Ovary (tissue), 9 donors: ENCODE results near the gene PIWIL1. TPM values are rescaled to one million over a fixed set of nuclear protein-coding genes. Genes with fewer than 3 reads are reported as not detected.

Experiments
- DNase-seq, 5 donors: peaks; one replicate each; pipeline ENCODE4 v3.0.0-alpha.2; 2019 to 2020
- H3K27ac ChIP-seq, 2 donors: fragments of 200-600 bp; one replicate each; pipeline versions ENCODE4 v1.5.1 to v1.8.0; 2019 to 2022
- H3K27me3 ChIP-seq: fragments of 200-600 bp; one replicate; pipeline ENCODE4 v1.8.0; 2022
- H3K36me3 ChIP-seq: fragments of 200-600 bp; sonication (generic); one replicate; pipeline ENCODE4 v1.5.1; 2019
- H3K4me1 ChIP-seq: one replicate; pipeline ENCODE4 v1.8.1; 2013; ENCODE audit warnings: mild to moderate bottlenecking, moderate library complexity; ENCODE audit not compliant: insufficient read depth
- H3K4me3 ChIP-seq: fragments of 200-600 bp; sonication (generic); one replicate; pipeline ENCODE4 v1.5.1; 2017
- H3K9me3 ChIP-seq, 2 donors: fragments of 200-600 bp in 1 of 2; sonication (generic) in 1 of 2; one replicate each; pipeline versions ENCODE4 v1.5.1 to v1.8.1; 2013 to 2019; ENCODE audit warnings: mild to moderate bottlenecking in 1 of 2, moderate library complexity in 1 of 2
- CTCF ChIP-seq, 3 donors: fragments of 450-650 bp in 2 of 3; fragments of 200-600 bp in 1 of 3; IDR thresholded peaks; one replicate each; pipeline versions ENCODE4 v1.5.1 to v1.8.0; 2016 to 2022; ENCODE audit warnings: antibody characterized with exemption in 3 of 3, mild to moderate bottlenecking in 1 of 3
- EP300 ChIP-seq: sonication (generic); formaldehyde crosslinking; IDR thresholded peaks from one replicate; pipeline ENCODE4 v1.6.1; 2017; ENCODE audit warnings: antibody characterized with exemption
- POLR2A ChIP-seq: fragments of 450-650 bp; IDR thresholded peaks from one replicate; pipeline ENCODE4 v1.6.1; 2017; ENCODE audit warnings: antibody characterized with exemption, mild to moderate bottlenecking, moderate library complexity
- WGBS, 3 donors: extraction: QIAGEN DNeasy Blood & Tissue Kit in 1 of 3; methylation state at CpG; one replicate each; pipeline versions ENCODE4 v1.1.5 to v1.1.7; 2013 to 2017; 5-methylcytosine and 5-hydroxymethylcytosine counted together
- intact Hi-C, 4 donors: fragments of 100-400 bp; cut with DNase I; formaldehyde crosslinking; loops; one replicate each; pipeline versions ENCODE4 v1.11.0 to v1.15.1; 2022 to 2023
- polyA plus RNA-seq, 2 donors: library from polyadenylated mRNA; stranded (reverse); fragments of 200-250 nt in 1 of 2; fragments of 350-450 nt in 1 of 2; fragmentation: Illumina TruSeq in 1 of 2; extraction: RNeasy Lipid Tissue Mini Kit (QIAGEN cat#74804) in 1 of 2; gene quantifications; one replicate each; pipeline ENCODE4 v1.2.3, GENCODE V29; 2013 to 2014
- total RNA-seq, 7 donors: library from RNA; depleted of rRNA in 2 of 7; stranded (reverse); fragments of >200 nt in 2 of 7; fragmentation: NEBNext Ultra II Directional in 3 of 7; extraction: Animal tissue kit (Norgen Biotek cat#: 25700) in 3 of 7; gene quantifications; one replicate each; pipeline versions ENCODE4 v1.1.0 to v1.2.4, GENCODE V29; 2016 to 2023
- donor health status: DM: no; HTN: no; CAD: no; lungs with moderate emphysema.
- donor health status: DM: no; HTN: no; CAD: no.
- donor health status: Bipolar disorder and iron deficiency.
- donor health status: DM: yes; HTN: yes; CAD: no.
- donor health status: DM: no; HTN: no; CAD: no.
- donor health status: DM: yes; HTN: yes; CAD: no.

PIWIL1 gene
- total and polyA plus RNA-seq, 9 donors: 0.12 to 1.3 (median 0.33) TPM; not detected in 5

- no peak overlapping the region for H3K4me3 ChIP-seq
- 78 to 87% (median 82%) methylated on average over 3 of the region's 3 CpGs for WGBS, 3 donors
- no peak for TF ChIP-seq EP300
- TF ChIP-seq CTCF (IDR thresholded peaks at IDR 0.05): no peak
- H3K4me1 ChIP-seq: no peaks in the 10 kb centered on the region
- H3K9me3 ChIP-seq: no peaks in the 10 kb centered on the region
- DNase-seq: no peak
- no peak overlapping the region for H3K27ac ChIP-seq
- intact Hi-C loops: no loop called here
- no peaks in the 10 kb centered on the region for H3K27me3 ChIP-seq
- no peaks in the 10 kb centered on the region for H3K36me3 ChIP-seq
Observed at GRCh38 chr12:130316251-130316650, 21.4 kb upstream of the PIWIL1 start.

- H3K4me1 ChIP-seq: no peaks in the 10 kb centered on the region
- intact Hi-C loops: no loop called here
- no peaks in the 10 kb centered on the region for H3K27me3 ChIP-seq
- H3K9me3 ChIP-seq: no peaks in the 10 kb centered on the region
- H3K27ac ChIP-seq: no peak overlapping the region
- H3K36me3 ChIP-seq: no peaks in the 10 kb centered on the region
- DNase-seq: no peak
- no peak for TF ChIP-seq EP300
- TF ChIP-seq POLR2A: no peak
- TF ChIP-seq CTCF (IDR thresholded peaks at IDR 0.05): no peak
- H3K4me3 ChIP-seq: no peak overlapping the region
- WGBS, 3 donors: 7 to 18% (median 17%) methylated on average over 2 of the region's 2 CpGs
Observed at GRCh38 chr12:130320536-130320935, 17.2 kb upstream of the PIWIL1 start.

- WGBS, 3 donors: 81 to 86% (median 83%) methylated on average over 3 of the region's 3 CpGs
- Histone ChIP-seq H3K4me1 (no peaks in the 10 kb centered on the region), H3K4me3 (no peak overlapping the region), H3K9me3 (no peaks in the 10 kb centered on the region), H3K27ac (no peak overlapping the region), H3K36me3 (no peaks in the 10 kb centered on the region), H3K27me3 (no peaks in the 10 kb centered on the region)
- intact Hi-C loops: no loop called here
- DNase-seq: no peak
- no peak for TF ChIP-seq POLR2A
- no peak for TF ChIP-seq EP300
Observed at GRCh38 chr12:130322263-130322662, 15.4 kb upstream of the PIWIL1 start.

- no peak overlapping the region for H3K4me3 ChIP-seq
- H3K9me3 ChIP-seq: no peaks in the 10 kb centered on the region
- H3K36me3 ChIP-seq: no peaks in the 10 kb centered on the region
- intact Hi-C loops: loop anchor here in 3 of 4 donors (5.0 to 10.0 kb wide), 3 partner anchors 283 to 414 kb away; no protein-coding TSS in a partner anchor
- H3K4me1 ChIP-seq: no peaks in the 10 kb centered on the region
- WGBS, 3 donors: 77 to 86% (median 83%) methylated on average over 9 of the region's 9 CpGs
- DNase-seq: no peak
- TF ChIP-seq EP300 (no peak), POLR2A (no peak), CTCF (IDR thresholded peaks at IDR 0.05) (no peak)
- no peak overlapping the region for H3K27ac ChIP-seq
- H3K27me3 ChIP-seq: no peaks in the 10 kb centered on the region
Observed at GRCh38 chr12:130330685-130331084, 7.0 kb upstream of the PIWIL1 start.

GRCh38 chr12:130331146-130331545 is 6.5 kb upstream of the PIWIL1 start:
- 71 to 74% (median 73%) methylated on average over 14 of the region's 14 CpGs for WGBS, 3 donors
- intact Hi-C loops: loop anchor here in 3 of 4 donors (5.0 to 10.0 kb wide), 3 partner anchors 284 to 414 kb away; no protein-coding TSS in a partner anchor
- no peak overlapping the region for H3K4me3 ChIP-seq
- no peak for DNase-seq
- H3K27me3 ChIP-seq: no peaks in the 10 kb centered on the region
- no peaks in the 10 kb centered on the region for H3K9me3 ChIP-seq
- TF ChIP-seq CTCF (IDR thresholded peaks at IDR 0.05): no peak
- no peak for TF ChIP-seq POLR2A
- TF ChIP-seq EP300: no peak
- H3K36me3 ChIP-seq: no peaks in the 10 kb centered on the region
- no peak overlapping the region for H3K27ac ChIP-seq
- no peaks in the 10 kb centered on the region for H3K4me1 ChIP-seq
